Gastrocnemius medialis (tissue), 4 donors: Measurements from ENCODE around the gene SLC5A7.

Experiments
- CTCF ChIP-seq, 5 experiments: fragments of 450-650 bp in 3 of 5; fragments of 200-600 bp in 2 of 5; sonication (generic) in 2 of 5; IDR thresholded peaks in 4 of 5; conservative IDR thresholded peaks in 1 of 5; 1 replicate in 4 of 5; 2 replicates in 1 of 5; pipeline ENCODE4 v1.5.1; 2016 to 2019; ENCODE audit warnings: antibody characterized with exemption in 5 of 5, mild to moderate bottlenecking in 3 of 5, moderate library complexity in 3 of 5
- POLR2A ChIP-seq, 2 donors: fragments of 450-650 bp; IDR thresholded peaks; one replicate each; pipeline ENCODE4 v1.6.1; 2017; ENCODE audit warnings: antibody characterized with exemption in 2 of 2, mild to moderate bottlenecking in 2 of 2, moderate library complexity in 2 of 2

GRCh38 chr2:108013305-108013704 lies 27.0 kb downstream of the SLC5A7 start:
- TF ChIP-seq CTCF (IDR thresholded peaks at IDR 0.05 in 4 of 5, conservative IDR thresholded peaks at IDR 0.05 in 1 of 5), result no peak
- TF ChIP-seq POLR2A (IDR thresholded peaks at IDR 0.05), result no peak
